SU-DHL-6 (cell line): Measurements from ENCODE around the gene SMC6.

Experiments
- EZH2phosphoT487 ChIP-seq: fragments of 200-600 bp; sonication (generic), shearing (Covaris generic); conservative IDR thresholded peaks from 2 replicates; pipeline ENCODE4 v1.6.1; 2018; ENCODE audit warnings: mild to moderate bottlenecking, antibody characterized with exemption, low read length, moderate library complexity, mixed read lengths
- TF ChIP-seq, protein P1 (sequence below): fragments of 200-600 bp; sonication (generic); IDR thresholded peaks from one replicate; pipeline ENCODE4 v1.5.1; 2017; ENCODE audit warnings: antibody characterized with exemption, mild to moderate bottlenecking, low read length, moderate library complexity; ENCODE audit not compliant: insufficient read depth, poor library complexity, severe bottlenecking

DNA sequence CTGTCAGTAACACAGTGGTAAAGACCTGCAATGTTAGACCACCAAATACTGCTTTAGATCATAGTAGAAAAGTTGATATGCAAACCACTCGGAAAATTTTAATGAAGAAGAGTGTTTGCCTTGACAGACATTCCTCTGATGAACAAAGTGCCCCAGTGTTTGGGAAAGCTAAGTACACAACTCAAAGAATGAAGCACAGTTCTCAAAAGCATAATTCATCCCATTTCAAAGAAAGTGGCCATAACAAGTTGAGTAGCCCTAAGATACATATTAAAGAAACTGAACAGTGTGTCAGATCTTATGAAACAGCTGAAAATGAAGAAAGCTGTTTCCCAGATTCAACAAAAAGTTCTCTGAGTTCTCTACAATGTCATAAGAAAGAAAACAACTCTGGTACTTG lies 27.9 kb upstream of the SMC6 start:
- TF ChIP-seq, protein P1, sequence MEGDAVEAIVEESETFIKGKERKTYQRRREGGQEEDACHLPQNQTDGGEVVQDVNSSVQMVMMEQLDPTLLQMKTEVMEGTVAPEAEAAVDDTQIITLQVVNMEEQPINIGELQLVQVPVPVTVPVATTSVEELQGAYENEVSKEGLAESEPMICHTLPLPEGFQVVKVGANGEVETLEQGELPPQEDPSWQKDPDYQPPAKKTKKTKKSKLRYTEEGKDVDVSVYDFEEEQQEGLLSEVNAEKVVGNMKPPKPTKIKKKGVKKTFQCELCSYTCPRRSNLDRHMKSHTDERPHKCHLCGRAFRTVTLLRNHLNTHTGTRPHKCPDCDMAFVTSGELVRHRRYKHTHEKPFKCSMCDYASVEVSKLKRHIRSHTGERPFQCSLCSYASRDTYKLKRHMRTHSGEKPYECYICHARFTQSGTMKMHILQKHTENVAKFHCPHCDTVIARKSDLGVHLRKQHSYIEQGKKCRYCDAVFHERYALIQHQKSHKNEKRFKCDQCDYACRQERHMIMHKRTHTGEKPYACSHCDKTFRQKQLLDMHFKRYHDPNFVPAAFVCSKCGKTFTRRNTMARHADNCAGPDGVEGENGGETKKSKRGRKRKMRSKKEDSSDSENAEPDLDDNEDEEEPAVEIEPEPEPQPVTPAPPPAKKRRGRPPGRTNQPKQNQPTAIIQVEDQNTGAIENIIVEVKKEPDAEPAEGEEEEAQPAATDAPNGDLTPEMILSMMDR: no peak
- TF ChIP-seq EZH2phosphoT487: no peak
